GM12801 (cell line): ENCODE results near the gene UMOD.

Source experiments
- CTCF ChIP-seq: IDR thresholded peaks from one replicate; pipeline ENCODE4 v1.5.1; 2011; ENCODE audit warnings: control low read depth; ENCODE audit not compliant: insufficient read length; ENCODE audit errors: extremely low read depth

Gene UMOD

GRCh38 chr16:20339744-20340143, 12.8 kb downstream of the UMOD start:
- TF ChIP-seq CTCF = no peak

GRCh38 chr16:20336955-20337354, 15.6 kb downstream of the UMOD start:
- TF ChIP-seq CTCF = no peak

GRCh38 chr16:20334396-20334795, 18.1 kb downstream of the UMOD start:
- no peak for TF ChIP-seq CTCF

- no peak for TF ChIP-seq CTCF
Observed at GRCh38 chr16:20333120-20333519, 19.4 kb downstream of the UMOD start.

- TF ChIP-seq CTCF = no peak
Observed at GRCh38 chr16:20332411-20332810, 20.1 kb downstream of the UMOD start.

GRCh38 chr16:20331635-20332034, 20.9 kb downstream of the UMOD start:
- no peak for TF ChIP-seq CTCF

- TF ChIP-seq CTCF = no peak
Observed at GRCh38 chr16:20329392-20330138, 22.9 kb downstream of the UMOD start.
